Mammary epithelial cell (primary cell): ENCODE measurements around the gene PSPH.
"Not testable (repeated sequence)": the region's sequence is repeated elsewhere in the genome, so short reads cannot be mapped to it uniquely, and the experiment has no call there.

Experiments used
- EZH2 ChIP-seq: IDR thresholded peaks from 2 replicates; pipeline ENCODE4 v1.6.1; 2012; ENCODE audit warnings: low read length, inconsistent platforms, borderline replicate concordance
- TF ChIP-seq, protein P1 (sequence below), 2 donors: IDR thresholded peaks in 1 of 2; conservative IDR thresholded peaks in 1 of 2; 2 replicates each; pipeline ENCODE4 v1.5.1; 2011 to 2012; ENCODE audit warnings: inconsistent platforms in 2 of 2, low read length in 2 of 2, mild to moderate bottlenecking in 2 of 2, control low read depth in 1 of 2, low read depth in 1 of 2; ENCODE audit not compliant: insufficient read depth in 1 of 2; ENCODE audit errors: extremely low read depth in 1 of 2

DNA sequence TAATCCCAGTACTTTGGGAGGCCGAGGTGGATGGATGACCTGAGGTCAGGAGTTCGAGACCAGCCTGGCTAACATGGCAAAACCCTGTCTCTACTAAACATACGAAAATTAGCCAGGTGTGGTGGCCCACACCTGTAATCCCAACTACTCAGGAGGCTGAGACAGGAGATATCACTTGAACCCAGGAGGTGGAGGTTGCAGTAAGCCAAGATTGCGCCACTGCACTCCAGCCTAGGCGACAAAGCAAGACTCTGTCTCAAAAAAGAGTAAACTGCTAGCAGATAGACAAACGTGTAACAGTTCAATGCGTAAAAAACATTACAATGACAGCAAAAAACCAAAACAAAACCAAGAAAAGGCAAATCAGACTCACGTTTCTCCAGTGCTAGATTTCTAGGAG, 19.7 kb downstream of the PSPH start:
- TF ChIP-seq EZH2, result not testable (repeated sequence)
- TF ChIP-seq, protein P1, sequence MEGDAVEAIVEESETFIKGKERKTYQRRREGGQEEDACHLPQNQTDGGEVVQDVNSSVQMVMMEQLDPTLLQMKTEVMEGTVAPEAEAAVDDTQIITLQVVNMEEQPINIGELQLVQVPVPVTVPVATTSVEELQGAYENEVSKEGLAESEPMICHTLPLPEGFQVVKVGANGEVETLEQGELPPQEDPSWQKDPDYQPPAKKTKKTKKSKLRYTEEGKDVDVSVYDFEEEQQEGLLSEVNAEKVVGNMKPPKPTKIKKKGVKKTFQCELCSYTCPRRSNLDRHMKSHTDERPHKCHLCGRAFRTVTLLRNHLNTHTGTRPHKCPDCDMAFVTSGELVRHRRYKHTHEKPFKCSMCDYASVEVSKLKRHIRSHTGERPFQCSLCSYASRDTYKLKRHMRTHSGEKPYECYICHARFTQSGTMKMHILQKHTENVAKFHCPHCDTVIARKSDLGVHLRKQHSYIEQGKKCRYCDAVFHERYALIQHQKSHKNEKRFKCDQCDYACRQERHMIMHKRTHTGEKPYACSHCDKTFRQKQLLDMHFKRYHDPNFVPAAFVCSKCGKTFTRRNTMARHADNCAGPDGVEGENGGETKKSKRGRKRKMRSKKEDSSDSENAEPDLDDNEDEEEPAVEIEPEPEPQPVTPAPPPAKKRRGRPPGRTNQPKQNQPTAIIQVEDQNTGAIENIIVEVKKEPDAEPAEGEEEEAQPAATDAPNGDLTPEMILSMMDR (conservative IDR thresholded peaks at IDR 0.05 in 1 of 2, IDR thresholded peaks at IDR 0.05 in 1 of 2; ENCODE audit: extremely low read depth in 1 of 2, insufficient read depth in 1 of 2, low read depth in 1 of 2, low read length in 2 of 2), result not testable (repeated sequence)
